Measurements from ENCODE around the gene AGMO. TPM values are rescaled to one million over a fixed set of nuclear protein-coding genes. Genes with fewer than 3 reads are reported as not detected.
A peak's percentile ranks its signal among the peaks of the same experiment; 100 is the strongest.

Gene AGMO
- total and polyA plus RNA-seq, 3 donors from 2014 or later, result 13.1 to 52.8 (median 46.6) TPM

- 83 to 85% methylated on average over 2 of the region's 2 CpGs for WGBS, 2 donors
- Histone ChIP-seq H3K27me3 (no peaks in the 10 kb centered on the region), H3K4me3 (no peak overlapping the region), H3K27ac (no peak overlapping the region), H3K9me3 (no peaks in the 10 kb centered on the region), H3K36me3 (ENCODE audit: low read depth, missing control alignments) (no peaks in the 10 kb centered on the region), H3K4me1 (no peaks in the 10 kb centered on the region)
- intact Hi-C loops (cut with DNase I; ENCODE audit: low total_unique reads), result no loop called here
- DNase-seq, result no peak
- no peak for TF ChIP-seq CTCF (IDR thresholded peaks at IDR 0.05)
- TF ChIP-seq POLR2A (IDR thresholded peaks at IDR 0.05), result no peak
Measured at GRCh38 chr7:15332956-15333355, 228.9 kb downstream of the AGMO start.

- Histone ChIP-seq H3K36me3 (ENCODE audit: low read depth, missing control alignments) (no peaks in the 10 kb centered on the region), H3K27ac (no peak overlapping the region), H3K9me3 (no peaks in the 10 kb centered on the region), H3K4me1 (no peaks in the 10 kb centered on the region), H3K27me3 (no peaks in the 10 kb centered on the region), H3K4me3 (no peak overlapping the region)
- TF ChIP-seq POLR2A (IDR thresholded peaks at IDR 0.05), result no peak
- no peak for TF ChIP-seq CTCF (IDR thresholded peaks at IDR 0.05)
- intact Hi-C loops (cut with DNase I; ENCODE audit: low total_unique reads), result no loop called here
- 61 to 83% methylated on average over 2 of the region's 2 CpGs for WGBS, 2 donors
- DNase-seq, result no peak
Measured at GRCh38 chr7:15330943-15331342, 230.9 kb downstream of the AGMO start.

- H3K9me3 ChIP-seq, result no peaks in the 10 kb centered on the region
- H3K27me3 ChIP-seq, result no peaks in the 10 kb centered on the region
- no peak for DNase-seq
- TF ChIP-seq POLR2A (IDR thresholded peaks at IDR 0.05) (no peak), CTCF (IDR thresholded peaks at IDR 0.05) (no peak)
- 63 to 87% methylated on average over 4 of the region's 4 CpGs for WGBS, 2 donors
- H3K36me3 ChIP-seq (ENCODE audit: low read depth, missing control alignments), result no peaks in the 10 kb centered on the region
- H3K4me3 ChIP-seq, result no peak overlapping the region
- H3K27ac ChIP-seq, result no peak overlapping the region
- peaks cover 5% of the 10 kb centered on the region for H3K4me1 ChIP-seq
- intact Hi-C loops (cut with DNase I; ENCODE audit: low total_unique reads), result no loop called here
Measured at GRCh38 chr7:15327001-15327400, 234.8 kb downstream of the AGMO start.

- WGBS, 2 donors, result 80 to 83% methylated on average over 3 of the region's 3 CpGs
- Histone ChIP-seq H3K36me3 (ENCODE audit: low read depth, missing control alignments) (no peaks in the 10 kb centered on the region), H3K4me3 (no peak overlapping the region), H3K9me3 (no peaks in the 10 kb centered on the region), H3K4me1 (peaks cover 5% of the 10 kb centered on the region), H3K27ac (no peak overlapping the region), H3K27me3 (no peaks in the 10 kb centered on the region)
- no peak for DNase-seq
- peak in 2 of 3 experiments; percentile 25 to 49 for TF ChIP-seq CTCF (IDR thresholded peaks at IDR 0.05)
- no peak for TF ChIP-seq POLR2A (IDR thresholded peaks at IDR 0.05)
- intact Hi-C loops (cut with DNase I; ENCODE audit: low total_unique reads), result no loop called here
Measured at GRCh38 chr7:15326044-15326644, 235.7 kb downstream of the AGMO start.

- WGBS, 2 donors, result 26 to 34% methylated on average over 6 of the region's 6 CpGs
- H3K36me3 ChIP-seq (ENCODE audit: low read depth, missing control alignments), result no peaks in the 10 kb centered on the region
Measured at GRCh38 chr7:15323550-15323949, 238.3 kb downstream of the AGMO start.

More at GRCh38 chr7:15323550-15323949, 238.3 kb downstream of the AGMO start:
- TF ChIP-seq POLR2A (IDR thresholded peaks at IDR 0.05) (no peak), CTCF (IDR thresholded peaks at IDR 0.05) (no peak)
- H3K4me3 ChIP-seq, result no peak overlapping the region
- H3K27ac ChIP-seq, result peak overlapping the region; percentile 4 to 69
- intact Hi-C loops (cut with DNase I; ENCODE audit: low total_unique reads), result no loop called here
- peaks cover 5% of the 10 kb centered on the region for H3K4me1 ChIP-seq
- H3K9me3 ChIP-seq, result no peaks in the 10 kb centered on the region
- DNase-seq, result peak; percentile 29
- no peaks in the 10 kb centered on the region for H3K27me3 ChIP-seq

Measured in testis (tissue), 3 donors.